ENCODE results near the gene THOP1.
"Not testable (repeated sequence)": the region's sequence is repeated elsewhere in the genome, so short reads cannot be mapped to it uniquely, and the experiment has no call there.

THOP1 gene

GRCh38 chr19:2782936-2783780 is 2.1 kb upstream of the THOP1 start, which contains the start of gene SGTA:
Gene SGTA (minus strand): TSS chr19:2783273. CDS start chr19:2769068, 14,205 bp downstream.
- peak; percentile 98 to 99 for DNase-seq

GRCh38 chr19:2783781-2784145 is 1.5 kb upstream of the THOP1 start:
- no peak for DNase-seq

- no peak for DNase-seq
Observed at GRCh38 chr19:2787115-2787514, 1.8 kb downstream of the THOP1 start.

DNA sequence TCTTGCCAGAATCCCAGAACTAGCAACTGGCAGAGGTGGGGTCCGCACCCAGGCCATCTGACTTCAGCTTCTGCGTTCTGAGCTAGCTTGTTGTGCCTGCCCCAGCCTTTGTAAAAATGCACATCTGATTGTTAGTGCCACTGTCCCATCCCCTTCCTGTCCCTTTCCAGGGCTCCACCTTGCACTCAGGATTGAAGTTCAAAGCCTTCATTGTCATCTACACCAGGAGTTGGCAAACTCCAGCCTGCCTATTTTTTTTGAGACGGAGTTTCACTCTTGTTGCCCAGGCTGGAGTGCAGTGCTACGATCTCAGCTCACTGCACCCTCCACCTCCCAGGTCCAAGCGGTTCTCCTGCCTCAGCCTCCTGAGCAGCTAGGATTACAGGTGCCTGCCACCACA is 2.9 kb downstream of the THOP1 start:
- no peak for DNase-seq

DNA sequence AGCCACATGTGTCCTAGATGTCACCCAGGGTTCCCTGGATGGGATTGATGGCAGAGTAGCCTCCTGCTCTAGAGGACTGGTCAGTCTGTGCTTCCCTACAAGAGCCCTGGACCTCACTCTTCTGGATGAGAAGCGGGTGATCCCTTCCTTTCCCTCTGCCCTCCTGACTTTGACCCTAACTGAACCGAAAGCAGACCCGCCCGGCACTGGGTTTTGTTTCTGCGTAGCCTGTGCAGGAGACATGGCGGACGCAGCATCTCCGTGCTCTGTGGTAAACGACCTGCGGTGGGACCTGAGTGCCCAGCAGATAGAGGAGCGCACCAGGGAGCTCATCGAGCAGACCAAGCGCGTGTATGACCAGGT is 4.9 kb downstream of the THOP1 start:
- DNase-seq, result no peak

DNA sequence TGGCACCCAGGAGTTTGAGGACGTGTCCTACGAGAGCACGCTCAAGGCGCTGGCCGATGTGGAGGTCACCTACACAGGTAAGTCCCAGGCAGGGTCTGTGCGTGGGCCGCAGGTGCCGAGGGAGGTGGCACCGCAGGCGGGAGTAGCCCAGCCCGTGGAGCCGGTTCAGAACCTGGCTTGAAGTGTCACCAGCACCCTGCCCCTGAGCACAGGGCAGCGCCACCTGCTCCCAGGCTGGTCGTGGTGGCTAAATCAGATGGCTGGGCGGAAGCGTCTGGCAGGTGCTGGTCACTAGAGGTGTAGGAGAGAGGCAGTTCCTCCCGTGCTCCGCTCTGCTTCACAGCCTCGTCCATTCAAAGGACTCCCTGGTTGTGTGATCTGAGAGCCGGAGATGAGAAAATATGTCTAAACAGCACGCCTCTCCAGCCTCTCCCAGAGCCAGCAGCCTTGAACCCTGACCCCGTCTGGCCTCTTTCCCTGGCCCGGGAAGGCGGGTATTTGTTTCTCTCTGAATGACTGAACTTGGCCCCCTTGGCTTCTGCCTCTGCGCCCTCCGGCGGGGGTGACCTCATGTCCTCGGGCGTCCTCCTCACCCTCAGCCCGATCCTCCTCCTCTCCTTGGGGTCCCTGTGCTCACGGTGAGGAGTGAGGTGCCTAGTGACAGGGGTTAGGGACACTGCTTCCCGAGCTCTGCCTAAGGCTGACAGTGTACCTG is 5.4 kb downstream of the THOP1 start:
- DNase-seq, result no peak

DNA sequence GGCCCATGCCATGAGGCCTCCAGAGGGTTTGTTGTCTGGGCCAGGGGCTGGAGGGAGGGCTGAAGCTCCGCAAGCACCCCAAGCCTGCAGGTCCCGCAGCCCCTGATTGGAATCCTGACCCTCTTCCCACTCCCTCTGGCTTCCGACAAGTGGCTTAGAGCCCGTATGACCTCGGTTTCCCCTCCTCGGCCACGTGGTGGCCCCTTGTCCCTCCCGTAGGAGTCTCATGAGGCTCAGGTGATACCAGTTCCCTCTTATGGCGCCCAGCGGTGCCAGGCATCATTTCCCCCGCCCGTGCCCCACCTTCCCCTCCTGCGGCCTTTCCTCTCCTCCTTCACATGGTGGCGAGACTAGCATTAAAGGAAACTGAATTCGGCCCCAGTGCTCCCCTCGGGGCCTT is 6.1 kb downstream of the THOP1 start:
- no peak for DNase-seq

- DNase-seq, result no peak
Observed at GRCh38 chr19:2791876-2792275, 6.6 kb downstream of the THOP1 start.

GRCh38 chr19:2792666-2793065 is 7.4 kb downstream of the THOP1 start:
- not testable (repeated sequence) for DNase-seq

DNA sequence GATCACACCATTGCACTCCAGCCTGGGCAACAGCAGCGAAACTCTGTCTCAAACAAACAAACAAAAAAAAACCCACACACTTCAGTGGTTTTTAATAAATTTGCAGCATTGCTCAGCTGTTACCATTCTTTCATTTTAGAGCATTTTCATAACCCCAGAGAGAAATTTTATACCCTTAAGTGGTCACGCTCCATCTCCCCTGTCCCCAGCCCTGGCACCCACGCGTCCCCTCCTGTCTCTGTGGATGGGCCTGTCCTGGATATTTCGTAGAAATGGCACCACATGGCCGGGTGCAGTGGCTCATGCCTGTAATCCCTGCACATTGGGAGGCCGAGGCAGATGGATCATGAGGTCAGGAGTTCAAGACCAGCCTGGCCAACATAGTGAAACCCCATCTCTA is 7.8 kb downstream of the THOP1 start:
- DNase-seq, result no peak

DNA sequence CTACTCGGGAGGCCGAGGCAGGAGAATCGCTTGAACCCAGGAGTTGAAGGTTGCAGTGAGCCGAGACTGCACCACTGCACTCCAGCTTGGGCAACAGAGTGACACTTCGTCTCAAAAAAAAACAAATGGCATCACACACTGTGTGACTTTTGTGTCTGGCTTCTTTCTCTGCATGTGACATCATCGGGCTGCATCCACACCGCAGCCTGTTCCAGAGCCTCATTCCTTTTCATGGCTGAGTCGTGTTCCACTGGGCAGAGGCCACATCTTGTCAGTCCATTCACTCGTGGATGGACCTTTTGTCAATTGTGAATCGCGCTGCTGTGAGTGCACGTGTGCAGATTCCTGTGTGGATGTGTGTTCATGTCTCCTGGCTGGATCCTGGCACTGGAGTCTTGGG is 8.3 kb downstream of the THOP1 start:
- no peak for DNase-seq

DNA sequence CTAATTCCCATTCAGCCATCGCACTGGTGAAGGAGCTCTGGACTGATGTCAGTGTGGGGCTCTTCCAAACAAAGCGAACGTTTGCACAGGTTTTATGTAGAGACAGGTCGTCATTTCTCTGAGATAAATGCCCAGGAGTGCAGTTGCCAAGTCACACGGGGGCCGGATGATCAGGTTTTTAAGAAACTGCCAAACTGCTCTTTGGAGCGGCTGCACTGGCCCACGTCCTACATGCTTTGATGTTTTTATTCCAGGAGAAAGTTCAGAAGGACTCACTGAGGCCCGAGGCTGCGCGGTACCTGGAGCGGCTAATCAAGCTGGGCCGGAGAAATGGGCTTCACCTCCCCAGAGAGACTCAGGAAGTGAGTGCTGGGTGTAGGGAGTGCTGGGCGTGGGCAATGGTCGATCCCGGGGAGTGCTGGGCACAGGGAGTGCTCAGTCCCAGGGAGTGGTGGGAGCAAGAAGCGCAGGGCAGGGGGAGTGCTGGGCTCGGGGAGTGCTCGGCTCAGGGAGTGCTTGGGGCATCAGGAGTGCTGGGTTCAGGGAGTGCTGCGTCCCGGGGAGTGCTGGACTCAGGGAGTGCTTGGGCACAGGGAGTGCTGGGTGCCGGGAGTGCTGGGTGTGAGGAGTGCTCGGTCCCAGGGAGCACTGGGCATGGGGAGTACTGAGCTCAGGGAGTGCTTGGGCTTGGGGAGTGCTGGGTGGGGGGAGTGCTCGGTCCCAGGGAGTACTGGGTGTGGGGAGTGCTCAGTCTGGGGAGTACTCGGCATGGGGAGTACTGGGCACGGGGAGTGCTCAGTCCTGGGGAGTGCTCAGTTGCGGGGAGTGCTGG is 10.7 kb downstream of the THOP1 start:
- DNase-seq, result no peak

- no peak for DNase-seq
Observed at GRCh38 chr19:2796659-2797266, 11.5 kb downstream of the THOP1 start.

DNA sequence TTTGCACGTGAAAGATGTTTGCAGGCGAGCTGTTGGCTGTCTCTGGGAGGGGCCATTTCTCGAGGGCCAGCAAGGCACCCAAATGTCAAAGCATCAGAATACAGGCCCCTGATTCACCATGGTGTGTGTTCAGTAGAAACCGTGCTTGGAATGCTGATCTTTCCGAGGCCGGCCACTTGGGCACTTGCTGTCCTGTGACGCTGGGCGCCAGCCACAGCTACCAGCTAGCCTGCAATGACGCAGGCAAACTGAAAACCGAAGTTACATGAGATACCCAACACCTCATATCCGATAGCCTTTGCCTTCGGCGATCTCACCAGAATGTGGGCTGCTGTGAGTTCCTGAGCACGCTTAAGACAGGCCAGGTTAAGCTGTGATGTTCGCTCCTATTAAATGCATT is 12.0 kb downstream of the THOP1 start:
- DNase-seq, result no peak

DNA sequence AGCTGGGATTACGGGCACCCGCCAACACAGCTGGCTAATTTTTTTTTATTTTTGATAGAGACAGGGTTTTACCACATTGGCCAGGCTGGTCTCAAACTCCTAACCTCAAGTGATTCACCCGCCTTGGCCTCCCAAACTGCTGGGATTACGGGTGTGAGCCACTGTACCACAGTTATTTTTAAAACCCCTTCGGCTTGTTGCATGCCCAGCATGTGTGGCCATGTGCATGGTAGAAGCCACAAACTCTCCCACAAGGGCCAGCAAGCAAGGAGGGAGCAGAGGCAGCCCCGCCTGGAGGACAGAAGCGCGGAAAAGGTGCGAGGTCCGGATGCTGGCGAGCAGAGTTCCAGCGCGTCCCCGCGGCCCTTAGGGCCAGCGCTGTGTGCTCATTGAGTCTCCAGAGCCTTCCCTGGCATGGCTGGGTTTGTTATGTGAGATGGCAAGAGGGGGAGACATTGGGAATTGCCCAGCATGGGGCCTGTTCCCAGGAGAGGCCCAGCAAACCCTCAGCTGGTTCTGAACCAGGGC is 12.9 kb downstream of the THOP1 start:
- DNase-seq, result no peak

DNA sequence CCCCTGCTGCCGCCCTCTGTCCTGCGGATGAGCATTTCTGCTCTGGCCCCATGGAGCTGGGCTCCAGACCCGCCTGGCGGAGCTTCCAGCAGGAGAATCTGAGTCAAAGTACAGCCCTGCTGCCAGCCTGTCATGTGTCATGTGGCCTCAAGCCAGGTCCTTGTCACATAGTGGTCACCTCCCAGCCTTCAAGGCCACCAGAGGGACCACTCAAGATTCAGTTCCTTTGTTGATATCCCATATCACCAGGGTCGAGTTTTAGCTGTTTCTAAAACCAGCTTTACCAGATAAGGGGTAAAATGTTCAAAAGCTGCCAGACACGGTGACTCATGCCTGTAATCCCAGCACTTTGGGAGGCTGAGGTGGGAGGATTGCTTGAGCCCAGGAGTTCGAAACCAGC is 13.4 kb downstream of the THOP1 start:
- DNase-seq, result no peak

DNA sequence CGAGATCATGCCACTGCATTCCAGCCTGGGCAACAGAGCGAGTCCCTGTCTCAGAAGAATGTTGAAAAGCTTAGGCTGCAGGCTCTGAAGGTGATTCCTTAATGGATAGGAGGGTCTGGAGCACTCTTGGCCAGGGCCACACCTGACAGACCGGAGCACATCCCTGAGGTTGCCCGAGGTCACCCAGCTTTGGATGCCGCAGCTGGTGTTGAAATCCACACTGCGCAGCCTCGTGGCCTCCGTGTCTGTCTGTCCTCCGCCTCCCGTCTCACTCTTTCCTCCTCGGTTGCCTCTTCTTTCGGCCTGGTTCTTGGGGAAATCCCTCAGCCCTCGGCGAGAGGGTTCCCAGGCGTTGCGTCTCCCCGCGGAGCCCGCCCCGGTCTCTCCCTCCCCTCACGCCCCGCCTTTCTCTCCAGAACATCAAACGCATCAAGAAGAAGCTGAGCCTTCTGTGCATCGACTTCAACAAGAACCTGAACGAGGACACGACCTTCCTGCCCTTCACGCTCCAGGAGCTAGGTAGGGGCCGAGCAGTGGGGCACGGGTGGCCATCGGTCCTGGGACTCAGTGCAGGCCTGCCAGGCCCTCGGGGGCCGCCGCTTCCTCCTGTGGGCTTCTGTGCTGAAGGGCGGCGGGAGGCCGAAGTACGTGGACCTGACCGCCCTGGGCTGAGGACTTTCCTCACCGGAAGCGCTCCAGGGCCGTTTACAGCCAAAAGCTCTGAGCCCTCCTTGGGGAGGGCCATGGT is 14.1 kb downstream of the THOP1 start:
- no peak for DNase-seq

DNA sequence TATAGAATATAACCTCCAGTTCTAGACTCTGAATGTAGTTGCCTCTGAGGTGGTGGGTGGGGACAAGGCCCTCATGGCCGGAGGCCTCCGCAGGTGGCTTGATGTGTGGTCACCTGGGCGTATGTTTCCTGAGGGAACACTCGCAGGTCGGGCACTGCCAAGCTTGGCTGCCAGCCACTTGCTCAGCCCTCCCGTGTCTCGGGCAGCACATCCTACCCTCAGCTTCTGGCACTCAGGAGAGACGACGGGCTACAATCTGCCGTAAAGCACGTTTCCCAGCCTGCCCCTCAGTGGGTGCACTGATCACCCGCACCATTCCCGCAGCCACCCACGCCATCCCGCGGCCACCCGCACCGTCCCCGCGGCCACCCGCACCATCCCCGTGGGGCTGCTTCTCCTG is 15.2 kb downstream of the THOP1 start:
- DNase-seq, result no peak

GRCh38 chr19:2802826-2803225 is 17.5 kb downstream of the THOP1 start:
- no peak for DNase-seq

GRCh38 chr19:2803486-2804155 is 18.3 kb downstream of the THOP1 start:
- no peak for DNase-seq

Data from AML-193 (cell line).